ENCODE data around the gene MINDY4.
"Not testable (repeated sequence)": the region's sequence is repeated elsewhere in the genome, so short reads cannot be mapped to it uniquely, and the experiment has no call there.

Gene MINDY4

GRCh38 chr7:30805081-30805691 lies 34.0 kb downstream of the MINDY4 start:
- DNase-seq (ENCODE audit: low read depth), result no peak

- no peak for DNase-seq (ENCODE audit: low read depth)
These were observed 34.7 kb downstream of the MINDY4 start for GRCh38 chr7:30805931-30806330.

- DNase-seq (ENCODE audit: low read depth), result not testable (repeated sequence)
These were observed 36.3 kb downstream of the MINDY4 start for GRCh38 chr7:30807477-30807876.

- not testable (repeated sequence) for DNase-seq (ENCODE audit: low read depth)
These were observed 36.7 kb downstream of the MINDY4 start for GRCh38 chr7:30807941-30808340.

- DNase-seq (ENCODE audit: low read depth), result no peak
These were observed 39.8 kb downstream of the MINDY4 start for GRCh38 chr7:30810986-30811385.

- no peak for DNase-seq (ENCODE audit: low read depth)
These were observed 41.5 kb downstream of the MINDY4 start for GRCh38 chr7:30812676-30813075.

GRCh38 chr7:30813466-30813865 lies 42.2 kb downstream of the MINDY4 start:
- DNase-seq (ENCODE audit: low read depth), result no peak

- DNase-seq (ENCODE audit: low read depth), result no peak
These were observed 43.6 kb downstream of the MINDY4 start for GRCh38 chr7:30814700-30815387.

GRCh38 chr7:30815388-30815854 lies 44.2 kb downstream of the MINDY4 start:
- no peak for DNase-seq (ENCODE audit: low read depth)

GRCh38 chr7:30815951-30816644 lies 44.9 kb downstream of the MINDY4 start:
- DNase-seq (ENCODE audit: low read depth), result no peak

GRCh38 chr7:30816645-30817370 lies 45.6 kb downstream of the MINDY4 start:
- DNase-seq (ENCODE audit: low read depth), result no peak

GRCh38 chr7:30817371-30817767 lies 46.2 kb downstream of the MINDY4 start:
- no peak for DNase-seq (ENCODE audit: low read depth)

- DNase-seq (ENCODE audit: low read depth), result no peak
These were observed 53.9 kb downstream of the MINDY4 start for GRCh38 chr7:30824821-30825720.

GRCh38 chr7:30826181-30826580 lies 55.0 kb downstream of the MINDY4 start:
- DNase-seq (ENCODE audit: low read depth), result no peak

GRCh38 chr7:30828591-30828990 lies 57.4 kb downstream of the MINDY4 start:
- no peak for DNase-seq (ENCODE audit: low read depth)

- no peak for DNase-seq (ENCODE audit: low read depth)
These were observed 58.3 kb downstream of the MINDY4 start for GRCh38 chr7:30829471-30829870.

- no peak for DNase-seq (ENCODE audit: low read depth)
These were observed 60.0 kb downstream of the MINDY4 start for GRCh38 chr7:30831227-30831626.

- no peak for DNase-seq (ENCODE audit: low read depth)
These were observed 60.7 kb downstream of the MINDY4 start for GRCh38 chr7:30831936-30832335.

- DNase-seq (ENCODE audit: low read depth), result not testable (repeated sequence)
These were observed 62.9 kb downstream of the MINDY4 start for GRCh38 chr7:30834017-30834674.

- no peak for DNase-seq (ENCODE audit: low read depth)
These were observed 64.2 kb downstream of the MINDY4 start for GRCh38 chr7:30835396-30835915.

- no peak for DNase-seq (ENCODE audit: low read depth)
These were observed 65.8 kb downstream of the MINDY4 start for GRCh38 chr7:30836991-30837390.
